ENCODE data around the gene WWOX. TPM values are rescaled to one million over a fixed set of nuclear protein-coding genes. Genes with fewer than 3 reads are reported as not detected.

Gene WWOX
- total RNA-seq, 6 donors from 2014 or later, result 18.7 to 167 (median 31.0) TPM

DNA sequence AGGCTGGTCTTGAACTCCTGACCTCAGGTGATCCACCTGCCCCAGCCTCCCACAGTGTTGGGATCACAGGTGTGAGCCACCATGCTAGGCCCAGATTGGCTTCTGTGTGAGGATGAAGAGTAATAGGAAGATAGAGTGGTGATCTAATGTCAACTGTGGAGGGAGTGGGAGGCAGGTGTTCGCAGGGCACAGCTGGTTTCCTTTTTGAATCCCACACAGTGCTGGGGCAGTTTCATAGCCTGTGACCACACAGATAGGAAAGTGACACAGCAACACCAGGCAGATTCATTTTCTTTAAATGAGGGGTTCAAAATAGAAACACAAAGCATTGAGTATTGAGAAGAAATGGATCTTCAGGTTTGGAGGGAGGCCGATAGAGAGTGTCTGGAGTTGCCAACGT is 540.3 kb downstream of the WWOX start:
- no peak overlapping the region for H3K4me3 ChIP-seq

DNA sequence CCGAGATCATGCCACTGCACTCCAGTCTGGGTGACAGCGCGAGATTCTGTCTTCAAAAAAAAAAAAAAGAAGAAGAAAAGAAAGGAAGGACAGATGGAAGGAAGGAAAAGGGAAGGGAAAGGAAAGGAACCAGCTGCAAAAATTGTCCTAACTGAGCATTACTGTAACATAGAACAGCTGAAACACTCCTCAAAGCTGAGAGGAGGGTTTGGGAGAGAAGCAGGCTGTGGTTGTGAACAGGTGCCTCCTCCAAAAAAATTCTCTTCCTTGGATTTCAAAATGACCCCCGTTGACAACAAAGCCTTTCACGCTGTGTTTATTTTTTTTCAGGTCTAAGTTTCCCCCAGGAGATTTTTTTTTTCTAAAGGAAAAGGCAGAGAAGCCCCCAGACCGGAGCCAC is 541.4 kb downstream of the WWOX start:
- 83 to 86% methylated on average over 6 of the region's 6 CpGs for WGBS, 2 donors
- no peak for TF ChIP-seq POLR2A (IDR thresholded peaks at IDR 0.05)
- no peak for TF ChIP-seq EP300 (IDR thresholded peaks at IDR 0.05)
- TF ChIP-seq, protein P1, sequence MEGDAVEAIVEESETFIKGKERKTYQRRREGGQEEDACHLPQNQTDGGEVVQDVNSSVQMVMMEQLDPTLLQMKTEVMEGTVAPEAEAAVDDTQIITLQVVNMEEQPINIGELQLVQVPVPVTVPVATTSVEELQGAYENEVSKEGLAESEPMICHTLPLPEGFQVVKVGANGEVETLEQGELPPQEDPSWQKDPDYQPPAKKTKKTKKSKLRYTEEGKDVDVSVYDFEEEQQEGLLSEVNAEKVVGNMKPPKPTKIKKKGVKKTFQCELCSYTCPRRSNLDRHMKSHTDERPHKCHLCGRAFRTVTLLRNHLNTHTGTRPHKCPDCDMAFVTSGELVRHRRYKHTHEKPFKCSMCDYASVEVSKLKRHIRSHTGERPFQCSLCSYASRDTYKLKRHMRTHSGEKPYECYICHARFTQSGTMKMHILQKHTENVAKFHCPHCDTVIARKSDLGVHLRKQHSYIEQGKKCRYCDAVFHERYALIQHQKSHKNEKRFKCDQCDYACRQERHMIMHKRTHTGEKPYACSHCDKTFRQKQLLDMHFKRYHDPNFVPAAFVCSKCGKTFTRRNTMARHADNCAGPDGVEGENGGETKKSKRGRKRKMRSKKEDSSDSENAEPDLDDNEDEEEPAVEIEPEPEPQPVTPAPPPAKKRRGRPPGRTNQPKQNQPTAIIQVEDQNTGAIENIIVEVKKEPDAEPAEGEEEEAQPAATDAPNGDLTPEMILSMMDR (IDR thresholded peaks at IDR 0.05), result no peak
- TF ChIP-seq POLR2AphosphoS5 (IDR thresholded peaks at IDR 0.05), result no peak
- Histone ChIP-seq H3K4me3 (no peak overlapping the region), H3K27ac (no peak overlapping the region), H3K36me3 (no peaks in the 10 kb centered on the region), H3K4me1 (no peaks in the 10 kb centered on the region), H3K9me3 (no peaks in the 10 kb centered on the region), H3K27me3 (no peaks in the 10 kb centered on the region)
- ATAC-seq (ENCODE audit: low FRiP score in 2 of 2) (no peak), DNase-seq (no peak)

More for the DNA sequence above, 540.3 kb downstream of the WWOX start:
- DNase-seq (no peak), ATAC-seq (ENCODE audit: low FRiP score in 2 of 2) (no peak)
- Histone ChIP-seq H3K4me1 (no peaks in the 10 kb centered on the region), H3K27ac (no peak overlapping the region), H3K9me3 (no peaks in the 10 kb centered on the region), H3K36me3 (no peaks in the 10 kb centered on the region), H3K27me3 (no peaks in the 10 kb centered on the region)
- 88 to 92% methylated on average over 3 of the region's 3 CpGs for WGBS, 2 donors
- TF ChIP-seq POLR2A (IDR thresholded peaks at IDR 0.05) (no peak), POLR2AphosphoS5 (IDR thresholded peaks at IDR 0.05) (no peak), EP300 (IDR thresholded peaks at IDR 0.05) (no peak)
- TF ChIP-seq, protein P1 (IDR thresholded peaks at IDR 0.05), result no peak

DNA sequence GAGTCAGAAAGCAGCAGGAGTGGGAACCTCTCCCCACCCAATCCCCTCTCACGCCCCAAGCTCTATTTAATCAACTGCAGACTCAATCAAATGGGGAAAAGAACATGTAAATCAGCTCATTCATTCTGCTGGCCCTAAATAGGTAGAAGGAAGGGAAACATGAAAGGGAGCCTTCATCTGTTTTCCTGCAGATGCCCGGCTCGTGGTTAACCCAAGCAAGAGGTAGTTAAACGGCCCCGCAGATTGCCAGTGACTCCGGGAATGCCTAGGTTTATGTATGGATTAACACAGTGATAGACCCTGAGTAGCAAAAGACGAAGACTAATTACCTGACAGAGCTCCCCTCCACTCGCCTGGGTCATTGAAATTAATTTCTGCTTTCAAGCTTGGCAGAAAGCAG is 542.0 kb downstream of the WWOX start:
- Histone ChIP-seq H3K4me1 (no peaks in the 10 kb centered on the region), H3K4me3 (no peak overlapping the region), H3K27ac (no peak overlapping the region), H3K36me3 (no peaks in the 10 kb centered on the region), H3K27me3 (no peaks in the 10 kb centered on the region), H3K9me3 (no peaks in the 10 kb centered on the region)
- 65 to 76% methylated on average over 8 of the region's 8 CpGs for WGBS, 2 donors
- TF ChIP-seq, protein P1 (IDR thresholded peaks at IDR 0.05), result no peak
- TF ChIP-seq EP300 (IDR thresholded peaks at IDR 0.05) (no peak), POLR2AphosphoS5 (IDR thresholded peaks at IDR 0.05) (no peak), POLR2A (IDR thresholded peaks at IDR 0.05) (no peak)
- no peak for ATAC-seq (ENCODE audit: low FRiP score in 2 of 2)
- no peak for DNase-seq

DNA sequence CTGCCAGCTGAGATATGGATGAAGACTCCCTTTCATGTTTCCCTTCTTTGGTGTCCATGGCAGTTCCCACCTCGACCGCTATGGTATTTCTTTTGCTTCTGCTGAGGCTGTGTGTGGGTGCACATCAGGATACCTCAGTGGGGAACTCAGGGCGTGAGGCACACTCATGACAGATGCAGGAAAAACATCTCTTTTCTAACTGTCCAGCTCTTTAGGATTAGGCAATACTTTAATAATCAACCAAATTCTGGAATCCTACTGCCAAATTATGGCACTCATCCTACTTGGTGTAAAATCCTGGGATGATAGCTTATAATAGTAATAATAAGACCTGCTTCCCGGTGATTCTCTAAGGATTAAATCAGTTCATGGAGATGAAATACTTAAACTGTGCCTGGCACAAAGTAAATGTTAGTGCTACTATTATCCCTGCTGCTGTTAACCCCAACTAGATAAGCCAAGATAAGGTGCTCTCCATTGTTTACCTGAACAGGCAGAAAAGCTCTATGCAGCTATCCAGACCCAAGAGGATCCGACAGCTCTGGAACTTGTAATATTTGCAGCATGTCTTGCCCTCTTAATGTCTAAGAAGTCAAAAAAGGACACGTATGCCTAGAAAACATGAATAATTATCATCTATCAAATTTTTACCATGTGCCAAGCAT is 543.3 kb downstream of the WWOX start:
- no peak overlapping the region for H3K27ac ChIP-seq
- TF ChIP-seq POLR2A (IDR thresholded peaks at IDR 0.05), result no peak
- TF ChIP-seq, protein P1 (IDR thresholded peaks at IDR 0.05), result no peak
- no peak for TF ChIP-seq POLR2AphosphoS5 (IDR thresholded peaks at IDR 0.05)
- WGBS, 2 donors, result 90 to 91% methylated on average over 6 of the region's 6 CpGs
- H3K4me1 ChIP-seq, result peaks cover 0 to 5% (median 0%) of the 10 kb centered on the region in 4 donors
- H3K27me3 ChIP-seq, result no peaks in the 10 kb centered on the region
- no peak for DNase-seq
- H3K36me3 ChIP-seq, result no peaks in the 10 kb centered on the region
- no peaks in the 10 kb centered on the region for H3K9me3 ChIP-seq
- no peak overlapping the region for H3K4me3 ChIP-seq
- ATAC-seq (ENCODE audit: low FRiP score in 2 of 2), result no peak

DNA sequence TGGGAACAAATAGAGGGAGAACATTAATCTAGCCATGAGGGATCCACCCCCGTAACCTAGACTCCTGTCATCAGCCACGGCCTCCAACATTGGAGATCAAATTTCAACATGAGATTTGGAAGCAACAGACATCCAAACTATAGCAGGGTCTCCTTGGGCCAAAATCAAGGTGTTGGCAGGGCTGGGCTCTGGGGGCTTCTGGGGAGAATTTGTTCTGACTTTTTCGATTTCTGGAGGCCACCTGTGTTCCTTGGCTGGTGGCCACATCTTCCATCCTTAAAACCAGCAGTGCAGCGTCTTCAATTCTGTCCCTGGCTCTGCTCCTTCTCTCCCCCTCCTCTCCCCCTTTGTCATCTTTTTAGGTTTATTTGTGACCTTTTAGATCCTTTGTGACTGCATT is 546.2 kb downstream of the WWOX start:
- WGBS, 2 donors, result 94 to 96% methylated on average over 4 of the region's 4 CpGs
- Histone ChIP-seq H3K36me3 (no peaks in the 10 kb centered on the region), H3K27ac (no peak overlapping the region), H3K4me3 (no peak overlapping the region), H3K4me1 (peaks cover 0 to 13% (median 0%) of the 10 kb centered on the region in 4 donors), H3K27me3 (no peaks in the 10 kb centered on the region), H3K9me3 (no peaks in the 10 kb centered on the region)
- DNase-seq, result no peak
- no peak for TF ChIP-seq POLR2A (IDR thresholded peaks at IDR 0.05)
- no peak for TF ChIP-seq EP300 (IDR thresholded peaks at IDR 0.05)
- TF ChIP-seq POLR2AphosphoS5 (IDR thresholded peaks at IDR 0.05), result no peak
- TF ChIP-seq, protein P1 (IDR thresholded peaks at IDR 0.05), result no peak
- no peak for ATAC-seq (ENCODE audit: low FRiP score in 2 of 2)
